GM19193 (cell line): ENCODE data around the gene SCN2A.

ENCODE experiments used
- POLR2A ChIP-seq: IDR thresholded peaks from 4 replicates; pipeline ENCODE4 v1.6.1; 2011; ENCODE audit not compliant: insufficient read depth, insufficient read length; ENCODE audit errors: extremely low read depth

Gene SCN2A

DNA sequence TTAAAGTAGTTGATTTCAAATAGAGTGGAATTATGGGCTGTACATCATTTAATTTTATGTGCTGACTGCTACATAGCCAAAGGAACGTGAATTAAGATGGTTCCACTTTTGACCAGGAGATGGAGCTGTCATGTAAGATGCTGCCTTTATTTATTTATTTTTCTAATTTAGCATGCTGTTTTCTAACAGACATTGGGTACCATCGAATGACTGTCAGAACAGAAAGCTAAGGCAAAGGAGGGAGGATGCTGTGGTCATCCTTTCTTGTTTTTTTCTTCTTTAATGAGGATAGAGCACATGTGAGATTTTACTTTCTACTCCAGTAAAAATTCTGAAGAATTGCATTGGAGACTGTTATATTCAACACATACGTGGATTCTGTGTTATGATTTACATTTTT lies at the start of gene SCN2A:
SCN2A (plus strand) TSS at position 185 of the 400 bp plus-strand sequence. CDS start 56,410 bp downstream, outside the sequence.
- TF ChIP-seq POLR2A, result no peak

DNA sequence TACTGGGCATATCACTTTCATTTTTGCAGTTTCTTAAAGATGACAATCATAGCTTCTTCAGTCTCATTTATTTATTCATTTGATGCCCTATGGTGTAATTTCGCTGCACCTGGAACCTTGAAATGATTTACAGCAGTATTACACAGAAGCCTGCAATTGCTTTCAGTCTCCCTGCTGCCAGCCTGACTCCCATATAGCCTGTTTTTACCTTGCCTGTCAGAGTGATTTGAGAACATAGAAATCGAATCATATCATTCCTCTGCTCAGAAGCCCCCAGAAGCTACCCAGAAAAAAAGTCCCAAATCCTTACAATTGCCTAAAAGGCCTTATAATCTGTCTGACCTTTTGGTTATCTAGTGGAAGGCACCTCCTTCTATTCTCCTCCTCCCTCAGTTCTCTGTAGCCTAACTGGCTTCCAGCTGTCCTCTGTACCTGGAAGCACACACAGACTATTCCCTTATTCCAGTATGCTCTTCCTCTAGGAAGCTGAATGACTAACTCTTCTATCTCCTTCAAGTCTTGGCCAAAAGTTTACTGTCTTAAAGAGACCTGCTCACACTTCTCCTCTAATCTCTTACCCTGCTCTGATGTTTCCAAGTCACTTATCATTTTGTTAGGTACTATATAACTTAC lies 48.0 kb upstream of the SCN2A start:
- TF ChIP-seq POLR2A, result no peak

DNA sequence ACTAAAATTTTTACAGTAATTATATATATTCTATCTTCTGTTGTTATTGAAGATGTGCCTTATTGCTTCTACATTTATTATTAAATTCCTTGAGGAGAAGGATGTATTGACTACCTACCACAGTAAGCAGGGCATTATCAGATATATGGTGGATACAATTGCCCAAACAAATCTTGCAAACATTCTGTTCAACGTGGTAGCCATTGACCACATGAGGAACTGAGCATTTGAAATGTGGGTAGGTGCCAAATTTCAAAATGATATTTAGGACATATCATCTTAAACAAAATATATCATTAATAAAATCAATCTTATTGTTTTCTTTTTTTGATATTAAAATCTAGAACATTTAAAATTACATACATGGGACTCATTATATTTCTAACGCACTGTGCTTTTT lies 46.5 kb upstream of the SCN2A start:
- no peak for TF ChIP-seq POLR2A

DNA sequence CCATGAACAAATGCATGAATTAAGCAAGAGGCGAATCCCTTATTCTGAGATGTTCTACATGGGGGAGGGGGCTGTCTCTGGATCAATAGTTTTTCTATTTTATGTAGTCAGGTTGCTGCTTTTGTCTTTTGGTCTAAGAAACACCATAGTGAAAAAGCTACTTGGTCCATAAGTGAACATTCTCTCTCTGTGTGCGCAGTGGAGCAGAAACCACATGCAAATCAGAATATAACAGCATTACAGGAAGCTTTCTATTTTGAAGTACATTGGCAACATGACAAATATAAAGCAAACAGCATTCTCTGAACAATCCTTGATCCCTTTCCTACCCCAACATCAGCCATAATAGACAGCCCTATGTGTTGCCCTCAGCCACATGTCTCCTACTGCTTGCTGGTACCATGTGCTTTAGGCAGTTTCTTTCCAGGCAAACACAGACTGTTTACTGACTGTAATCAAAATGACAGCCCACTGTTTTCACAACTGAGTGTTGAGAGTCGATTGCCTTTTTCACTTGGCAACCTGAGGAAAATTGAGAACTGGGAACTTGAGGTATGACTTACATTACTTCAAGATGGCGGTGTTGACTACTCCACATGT lies 45.9 kb upstream of the SCN2A start:
- no peak for TF ChIP-seq POLR2A

DNA sequence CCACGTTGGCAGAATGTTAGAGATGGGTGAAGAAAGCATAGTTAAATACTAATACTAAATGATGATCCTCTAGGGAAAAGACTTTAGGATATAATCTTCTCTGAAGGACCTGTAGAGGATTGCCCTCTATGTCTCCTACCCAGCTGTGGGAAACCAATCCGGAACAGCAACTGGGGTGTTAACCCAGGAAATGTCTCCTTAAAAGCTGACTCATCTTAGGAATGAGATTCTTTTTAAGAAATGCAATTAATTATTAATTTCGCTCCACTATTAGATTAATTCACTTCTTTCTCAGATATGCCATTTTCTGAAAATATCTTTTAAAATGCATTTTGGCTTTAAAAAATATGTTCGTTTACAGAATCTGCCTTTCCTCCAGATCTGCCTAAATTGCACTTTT lies 42.8 kb upstream of the SCN2A start:
- no peak for TF ChIP-seq POLR2A

DNA sequence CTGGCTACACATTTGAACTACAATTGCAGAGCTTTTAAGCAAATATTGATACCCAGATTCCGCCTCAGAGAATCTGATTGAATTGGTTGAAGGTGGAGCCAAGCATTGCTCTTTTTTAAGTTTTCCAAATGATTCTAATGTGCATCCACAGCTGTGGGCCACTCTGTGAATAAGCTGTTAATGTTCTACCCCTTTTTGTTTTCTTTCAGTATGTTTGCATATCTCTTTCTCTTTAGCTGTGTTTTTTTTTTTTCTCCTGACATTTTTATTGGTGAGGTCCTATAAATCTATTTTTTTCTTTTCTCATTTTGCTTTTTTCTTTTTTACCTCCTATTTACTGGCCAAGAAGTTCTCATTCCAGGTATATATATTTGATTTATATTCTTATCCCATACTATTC lies 41.9 kb upstream of the SCN2A start:
- TF ChIP-seq POLR2A, result no peak

DNA sequence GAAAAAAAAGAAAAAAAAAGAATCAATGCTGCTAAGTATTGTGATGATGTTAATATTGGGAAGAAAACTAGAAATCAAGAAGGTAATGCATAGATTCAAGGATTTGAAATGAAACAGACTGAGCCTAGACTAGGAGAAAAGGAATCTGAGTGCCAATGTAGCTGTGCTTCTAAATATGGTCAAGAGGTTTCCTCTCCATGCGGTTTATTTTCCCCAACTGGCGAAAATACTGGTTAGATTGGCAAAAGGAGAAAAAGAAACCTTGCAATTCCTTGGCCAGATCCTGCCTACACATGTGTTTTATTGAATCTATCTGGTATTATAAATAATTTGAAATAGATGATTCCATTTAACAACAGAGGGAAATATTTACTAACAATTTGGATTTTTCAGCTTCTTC lies 41.0 kb upstream of the SCN2A start:
- TF ChIP-seq POLR2A, result no peak

DNA sequence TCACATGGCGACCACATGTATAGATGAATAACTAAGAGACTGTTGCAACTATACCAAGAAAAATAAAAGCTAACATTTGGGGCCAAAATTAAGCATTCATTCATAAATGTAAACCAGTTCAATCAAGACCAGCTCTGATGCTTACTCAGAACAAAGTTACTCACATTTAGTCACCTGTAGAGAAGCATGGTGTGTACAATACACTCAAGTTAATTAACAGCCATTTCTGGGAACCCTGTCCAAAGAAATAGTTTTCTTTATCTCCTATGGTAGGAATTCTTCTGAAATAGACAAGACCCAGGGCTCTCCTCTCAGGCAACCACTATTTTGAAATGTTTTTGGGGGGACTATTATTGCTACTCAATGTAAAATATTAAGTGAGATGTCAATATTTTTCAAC lies 37.0 kb upstream of the SCN2A start:
- TF ChIP-seq POLR2A, result no peak

DNA sequence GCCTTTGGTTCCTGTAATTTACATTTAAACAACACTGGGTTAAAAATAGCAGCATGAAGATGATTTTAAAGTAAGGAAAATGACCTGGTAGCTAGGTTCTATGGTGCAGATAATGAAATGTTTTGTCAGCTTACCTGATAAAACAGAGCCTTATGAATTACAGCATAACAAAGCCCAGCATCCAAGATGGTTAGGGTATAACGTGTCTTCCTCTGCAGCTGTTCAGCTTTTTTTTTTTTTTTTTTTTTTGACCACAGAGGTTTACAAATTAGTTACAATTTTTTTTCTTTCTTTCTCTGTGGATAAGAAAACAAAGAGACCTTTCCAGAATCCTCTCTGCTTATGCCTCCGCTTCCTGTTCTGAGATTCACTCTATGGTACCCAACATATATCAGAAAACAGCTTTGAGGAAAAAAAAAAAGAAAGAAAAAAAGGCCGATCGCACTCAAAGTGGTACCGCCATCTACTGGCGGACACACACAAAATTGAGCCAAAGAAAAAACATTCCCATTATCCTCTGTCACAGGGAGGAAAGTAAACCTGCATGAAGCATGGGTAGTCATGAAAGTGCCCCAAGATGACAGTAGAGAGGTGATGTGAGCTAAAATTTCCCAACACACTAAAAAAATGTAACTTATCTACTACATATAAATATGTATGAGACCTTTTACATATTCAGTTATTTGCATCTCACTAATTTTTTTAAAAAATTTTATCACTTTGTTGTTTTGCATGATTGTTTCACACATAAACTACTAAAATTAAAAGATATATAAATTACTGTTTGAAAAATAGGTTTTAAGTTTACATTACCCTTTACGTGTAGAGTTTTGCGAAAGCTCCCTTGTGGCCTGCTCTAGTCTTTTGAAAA lies 35.3 kb upstream of the SCN2A start, which contains the start of gene SCN3A:
SCN3A (minus strand) TSS at position 362 of the 871 bp plus-strand sequence. CDS start 27,656 bp downstream, outside the sequence.
- no peak for TF ChIP-seq POLR2A

DNA sequence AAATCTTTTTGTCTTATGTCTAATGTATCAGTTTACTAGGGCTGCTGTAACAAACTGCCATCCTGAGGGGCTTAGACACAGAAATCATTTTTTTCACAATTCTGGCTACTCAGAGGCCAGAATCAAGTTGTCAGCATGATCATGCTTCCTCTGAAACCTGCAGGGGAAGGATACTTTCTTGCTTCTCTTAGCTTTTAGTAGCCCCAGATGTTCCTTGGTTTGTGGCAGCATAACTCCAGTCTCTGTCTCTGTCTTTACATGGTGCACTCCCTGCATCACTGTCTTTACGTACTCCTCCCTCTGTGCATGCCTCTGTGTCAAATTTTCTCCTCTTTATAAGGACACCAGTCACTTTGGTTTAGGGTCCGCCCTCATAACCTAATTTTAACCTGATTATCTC lies 33.3 kb upstream of the SCN2A start:
- TF ChIP-seq POLR2A, result no peak

DNA sequence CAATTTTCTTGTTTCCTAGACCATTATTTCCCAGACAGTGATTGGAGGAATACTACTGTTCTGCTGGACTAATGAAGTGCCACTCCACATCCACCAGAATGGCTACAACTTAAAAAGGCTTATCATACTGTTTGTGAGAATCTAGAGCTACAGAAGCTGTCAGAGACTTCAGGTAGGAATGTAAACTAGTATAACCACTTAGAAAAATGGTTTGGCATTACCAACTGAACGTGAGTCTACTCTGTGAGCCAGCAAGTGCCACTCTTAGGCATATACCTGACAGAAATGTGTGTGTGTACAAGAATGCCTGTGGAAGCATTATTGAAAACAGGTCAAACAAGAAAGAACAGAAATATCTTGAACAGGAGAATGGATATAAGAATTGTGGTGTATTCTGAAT lies 31.1 kb upstream of the SCN2A start:
- no peak for TF ChIP-seq POLR2A

DNA sequence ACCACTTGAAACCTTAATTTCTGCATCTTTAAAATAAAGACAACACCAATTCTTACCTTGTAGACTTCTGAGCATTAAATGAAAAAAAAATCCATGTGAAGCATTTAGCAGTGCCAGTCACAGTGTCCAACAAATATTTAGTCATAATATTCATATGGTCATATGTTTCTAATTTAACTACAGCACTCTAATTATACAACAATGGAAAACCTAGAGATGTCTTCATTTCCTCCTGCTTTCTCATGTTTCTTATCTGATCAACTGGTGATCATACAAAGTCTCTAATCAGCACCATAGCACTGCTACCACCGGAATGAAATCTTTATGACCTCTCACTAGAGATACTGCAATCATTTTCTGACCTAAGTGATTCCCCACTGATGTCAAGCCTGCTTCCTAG lies 25.1 kb upstream of the SCN2A start:
- TF ChIP-seq POLR2A, result no peak

DNA sequence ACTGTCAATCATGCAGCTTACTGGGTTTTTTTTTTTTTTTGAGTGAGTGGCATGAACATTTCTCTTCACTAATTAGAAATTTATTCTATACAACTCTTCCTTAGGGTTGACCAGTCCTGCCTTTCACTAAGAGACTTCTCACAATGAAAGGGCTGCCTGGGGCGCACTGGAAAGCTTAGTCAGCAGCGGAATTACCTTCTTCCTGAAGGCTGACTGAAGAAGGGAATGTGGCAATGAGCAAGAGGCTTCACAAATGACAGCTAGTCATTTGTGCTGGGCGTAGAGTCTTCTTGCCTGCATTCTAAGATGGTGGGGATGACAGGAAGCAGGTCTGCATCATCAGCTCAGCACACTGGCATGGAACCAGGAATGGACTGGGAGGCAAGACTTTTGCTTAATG lies 19.7 kb upstream of the SCN2A start:
- no peak for TF ChIP-seq POLR2A

DNA sequence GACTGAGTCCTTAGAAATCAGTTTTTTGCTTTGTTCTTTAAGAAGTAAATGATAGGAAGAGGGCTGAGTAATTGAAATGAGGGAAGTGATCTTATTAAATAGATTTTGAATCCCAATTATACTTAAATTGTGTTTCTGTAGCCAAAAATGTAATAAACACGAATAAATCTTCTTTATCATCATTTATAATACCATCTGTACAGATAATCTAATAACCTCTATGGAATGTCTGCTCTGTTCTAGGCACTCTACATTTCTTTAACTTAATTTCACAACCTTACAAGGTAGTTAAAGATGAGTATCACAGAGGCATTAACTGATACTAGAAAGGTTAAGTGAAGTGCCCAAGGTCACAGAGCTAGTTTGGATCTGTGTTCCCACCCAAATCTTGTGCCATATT lies 14.3 kb upstream of the SCN2A start:
- TF ChIP-seq POLR2A, result no peak

DNA sequence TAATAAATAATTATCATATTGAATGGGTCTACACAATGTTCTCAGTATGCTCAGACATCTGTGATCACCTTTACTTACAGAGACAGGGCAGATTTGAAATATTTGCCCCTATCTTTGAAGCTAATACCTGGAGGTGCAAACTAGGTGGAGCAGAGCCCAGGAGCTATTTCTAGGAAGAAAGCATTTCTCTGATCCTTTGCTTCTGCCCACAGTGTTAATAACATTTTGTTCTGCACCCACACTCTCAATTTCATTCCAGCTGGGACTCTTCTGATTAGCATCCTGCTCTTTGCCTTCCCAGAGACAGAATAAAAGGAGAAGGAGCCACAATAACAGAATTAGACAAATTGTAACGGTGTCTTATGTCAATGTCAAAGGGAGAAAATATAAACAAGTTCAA lies 11.6 kb upstream of the SCN2A start:
- no peak for TF ChIP-seq POLR2A

DNA sequence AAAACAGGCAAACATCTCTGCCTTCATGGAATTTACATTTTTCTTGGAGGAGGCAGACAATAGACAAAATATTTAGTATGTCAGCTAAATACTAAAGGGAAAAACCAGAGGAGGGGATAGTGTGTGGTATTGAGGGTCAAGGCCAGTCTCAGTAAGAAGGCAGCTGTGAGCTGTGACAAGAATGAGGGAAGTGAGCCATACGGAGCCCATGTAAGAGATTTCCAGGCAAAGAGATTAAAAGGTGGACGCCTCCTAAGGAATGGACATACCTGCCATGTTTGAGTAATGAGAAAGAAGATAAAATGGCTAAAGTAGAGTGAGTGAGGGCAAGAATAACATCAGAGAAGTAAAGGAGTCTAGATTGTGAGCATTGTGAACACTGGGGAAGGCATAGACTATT lies 2.2 kb upstream of the SCN2A start:
- TF ChIP-seq POLR2A, result no peak
